ENCODE data around the gene ZFAND3. TPM values are rescaled to one million over a fixed set of nuclear protein-coding genes. Genes with fewer than 3 reads are reported as not detected.

ZFAND3 gene, protein sequence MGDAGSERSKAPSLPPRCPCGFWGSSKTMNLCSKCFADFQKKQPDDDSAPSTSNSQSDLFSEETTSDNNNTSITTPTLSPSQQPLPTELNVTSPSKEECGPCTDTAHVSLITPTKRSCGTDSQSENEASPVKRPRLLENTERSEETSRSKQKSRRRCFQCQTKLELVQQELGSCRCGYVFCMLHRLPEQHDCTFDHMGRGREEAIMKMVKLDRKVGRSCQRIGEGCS
- polyA plus RNA-seq (ENCODE audit: insufficient read length in 4 of 4), result 100 to 1,000 TPM; 140 to 179 (median 177) TPM

DNA sequence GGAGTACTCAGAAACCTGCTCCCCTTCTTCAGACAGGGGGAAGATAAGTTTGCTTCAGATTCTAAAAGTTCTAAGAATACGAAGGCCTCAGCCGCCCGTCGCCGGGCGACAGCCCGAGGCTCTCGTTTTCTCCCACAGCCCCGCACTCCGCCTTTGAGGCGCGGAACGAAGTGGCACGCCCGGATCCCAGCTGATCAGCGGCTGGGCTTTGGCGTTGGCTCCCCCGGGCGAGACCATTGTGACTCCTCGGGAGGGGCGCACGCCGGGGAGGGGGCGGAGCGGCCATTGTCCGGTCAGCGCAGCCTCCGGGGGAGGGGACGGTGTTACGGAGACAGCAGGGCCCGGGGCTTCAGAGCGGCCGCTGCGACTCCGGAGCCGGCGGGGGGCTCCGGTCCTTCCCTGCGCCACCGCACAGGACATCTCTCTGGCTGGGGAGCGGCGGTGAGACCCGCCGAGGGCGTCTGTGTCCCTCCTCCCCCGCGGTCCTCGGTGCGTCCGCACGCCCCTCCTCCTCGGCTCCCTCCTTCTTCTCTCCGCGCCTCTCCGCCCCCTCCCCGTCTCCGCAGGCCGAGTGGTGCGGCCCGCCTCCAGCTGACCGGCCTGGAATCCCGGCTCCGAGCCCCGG is at the start of gene ZFAND3:
Gene ZFAND3 (plus strand): TSS at position 551 of the 625 bp plus-strand sequence. CDS start 219 bp downstream, outside the sequence.
- peak; percentile 95 to 98 (median 96) for DNase-seq (ENCODE audit: low read depth in 4 of 4, low spot score in 3 of 4)

DNA sequence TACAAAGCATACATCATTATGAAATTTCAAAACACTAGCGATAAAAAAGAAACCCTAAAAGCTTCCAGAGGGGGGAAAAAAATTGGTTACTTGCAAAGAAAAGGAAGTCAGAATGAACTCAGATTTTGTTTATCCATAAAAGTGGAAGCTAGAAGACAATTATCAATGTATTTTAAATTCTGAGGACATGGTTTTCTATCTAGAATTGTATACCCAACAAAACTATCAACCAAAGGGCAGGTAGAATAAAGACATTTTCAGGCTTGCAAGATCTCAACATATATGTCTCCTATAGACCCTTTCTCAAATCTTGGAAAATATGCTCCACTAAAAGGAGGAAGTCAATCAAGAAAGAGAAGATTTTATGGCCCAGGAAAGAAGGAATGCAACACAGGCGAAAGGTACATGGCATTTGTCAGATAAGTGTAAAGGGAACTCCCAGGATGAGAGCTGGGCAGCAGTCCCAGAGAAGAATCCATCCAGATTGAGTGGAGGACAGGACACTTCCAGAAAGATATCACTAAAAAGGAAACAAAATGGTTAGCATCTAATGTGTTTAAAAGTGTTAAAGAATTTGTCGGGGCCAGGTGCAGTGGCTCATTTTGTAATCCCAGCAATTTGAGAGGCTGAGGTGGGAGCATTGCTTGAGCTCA is 45.4 kb upstream of the ZFAND3 start:
- DNase-seq (ENCODE audit: low read depth in 4 of 4, low spot score in 3 of 4), result no peak

DNA sequence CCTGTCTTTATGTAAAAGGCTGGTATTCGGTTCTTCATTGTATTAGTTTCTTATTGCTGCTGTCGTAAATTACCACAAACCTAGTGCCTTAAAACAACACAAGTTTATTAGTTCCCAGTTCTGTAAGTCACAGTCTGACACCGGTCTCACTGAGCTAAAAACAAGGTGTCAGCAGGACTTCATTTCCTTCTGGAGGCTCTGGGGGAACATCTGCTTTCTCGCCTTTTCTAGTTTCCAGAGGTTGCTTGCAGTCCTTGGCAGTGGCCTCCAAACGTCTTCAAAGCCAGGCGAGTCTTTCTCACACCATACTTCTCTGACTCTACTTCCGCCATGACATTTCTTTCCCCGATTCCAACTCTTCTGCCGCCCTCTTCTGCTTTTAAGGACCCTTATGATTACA is 43.0 kb upstream of the ZFAND3 start:
- no peak for DNase-seq (ENCODE audit: low read depth in 4 of 4, low spot score in 3 of 4)

DNA sequence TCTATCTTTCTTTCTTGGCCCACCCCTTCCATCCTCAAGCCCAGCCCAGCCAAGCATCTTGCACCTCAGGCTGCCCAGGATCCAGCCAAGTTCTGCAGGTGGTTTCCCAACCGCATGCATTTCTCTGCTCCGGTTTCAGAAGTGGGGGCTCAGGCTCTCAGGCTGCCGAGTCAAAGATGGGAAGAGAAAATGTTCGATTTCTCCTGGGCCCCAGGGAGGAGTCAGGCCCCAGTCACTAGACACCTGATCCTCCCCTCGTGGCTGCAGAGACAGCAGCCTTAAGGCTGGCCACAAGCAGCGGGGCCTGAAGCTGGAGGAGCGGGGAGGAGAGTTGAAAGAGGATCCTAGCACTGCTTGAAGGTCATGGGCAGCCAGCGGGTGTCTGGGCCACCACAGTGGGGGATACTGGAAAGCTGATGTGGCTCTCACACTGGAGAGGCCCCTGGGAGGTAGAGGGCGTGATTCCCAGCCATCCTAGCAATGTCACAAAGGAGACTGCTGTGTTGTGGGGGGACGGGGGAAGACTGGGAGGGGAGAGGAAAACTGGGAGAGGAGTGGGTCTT is 42.2 kb upstream of the ZFAND3 start:
- DNase-seq (ENCODE audit: low read depth in 4 of 4, low spot score in 3 of 4), result no peak

DNA sequence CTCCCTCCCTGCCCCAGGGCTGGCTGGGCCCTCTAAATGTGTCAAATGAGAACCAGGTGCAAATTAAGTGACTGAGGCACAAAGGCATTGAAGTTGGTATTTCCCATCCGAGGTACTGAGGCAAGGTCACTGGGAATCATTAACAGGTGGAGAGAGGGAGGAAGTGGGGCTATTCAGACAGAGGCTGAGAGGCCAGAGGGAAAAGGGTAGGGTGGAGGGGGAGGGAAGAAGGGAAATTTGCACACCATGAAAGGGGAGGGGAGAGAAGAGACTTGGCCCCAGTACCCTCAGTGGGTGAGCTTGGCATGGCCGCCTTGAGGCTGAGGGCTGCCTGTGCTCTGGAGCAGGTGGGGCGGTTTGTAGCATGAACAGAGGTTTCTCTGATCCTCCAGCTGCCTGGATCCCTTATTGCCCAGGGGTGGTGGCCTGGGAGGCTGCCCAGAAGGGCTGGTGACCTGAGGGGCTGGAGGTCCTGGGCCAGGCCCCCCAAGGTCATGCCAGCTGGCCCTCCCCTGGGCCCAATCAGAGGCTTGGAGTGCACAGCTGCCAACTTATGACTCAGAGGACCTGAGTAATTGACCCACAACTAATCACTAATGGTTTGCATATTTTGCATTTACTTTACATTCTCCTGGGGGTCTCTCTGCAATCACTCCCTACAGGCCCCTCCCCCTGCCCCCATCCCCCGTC is 40.3 kb upstream of the ZFAND3 start:
- DNase-seq (ENCODE audit: low read depth in 4 of 4, low spot score in 3 of 4), result no peak

DNA sequence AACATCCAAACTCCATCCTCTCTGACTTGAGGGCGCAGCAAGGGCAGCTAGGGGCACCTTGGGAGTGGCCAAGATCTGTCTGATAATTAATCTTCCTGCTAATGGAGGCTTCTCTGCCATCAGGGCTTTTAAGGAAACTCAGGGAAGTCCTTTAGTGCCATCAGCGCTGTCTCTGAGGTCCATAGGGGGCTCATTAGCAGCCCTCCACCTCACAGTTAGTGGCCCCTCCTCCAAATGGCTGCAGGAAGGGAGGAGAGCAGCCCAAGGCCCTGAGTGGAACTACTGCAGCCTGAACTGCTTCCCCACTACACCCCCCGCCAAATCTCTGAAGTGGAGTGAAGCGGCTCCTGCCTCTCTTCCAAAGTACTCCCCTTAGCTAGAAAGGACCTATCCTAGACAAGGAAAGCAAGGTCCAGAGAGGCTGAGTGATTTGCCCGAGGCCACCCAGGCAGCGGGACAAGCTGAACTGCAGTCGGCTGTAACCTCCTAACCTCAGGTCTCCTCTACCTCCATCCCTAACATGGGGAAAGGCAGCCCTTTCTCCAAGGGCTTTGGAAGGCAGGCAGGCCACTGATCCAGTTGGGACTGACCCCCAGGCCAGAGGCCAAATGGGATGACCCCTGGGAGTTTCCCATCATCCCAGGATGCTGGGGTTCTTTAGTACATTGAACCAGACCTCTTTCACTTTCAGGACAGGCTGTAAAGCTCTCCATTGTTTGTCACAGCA is 39.5 kb upstream of the ZFAND3 start:
- no peak for DNase-seq (ENCODE audit: low read depth in 4 of 4, low spot score in 3 of 4)

DNA sequence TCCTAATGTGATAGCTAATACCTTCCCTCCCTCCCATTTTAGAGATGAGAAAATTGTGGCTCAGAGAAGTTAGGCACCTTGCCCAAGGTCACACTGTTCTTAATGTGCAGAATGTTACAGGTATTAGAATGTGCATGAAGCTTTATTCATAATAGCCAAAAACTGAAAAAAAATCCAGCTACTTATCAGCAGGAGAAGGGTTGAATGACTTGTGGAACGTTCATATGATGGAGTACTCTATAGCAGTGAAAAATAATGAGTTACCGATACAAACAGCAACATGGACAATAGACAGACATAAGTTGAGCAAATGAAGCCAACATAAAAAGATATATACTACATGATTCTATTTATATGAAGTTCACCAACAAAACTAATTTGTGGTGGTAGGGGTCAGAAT is 37.7 kb upstream of the ZFAND3 start:
- DNase-seq (ENCODE audit: low read depth in 4 of 4, low spot score in 3 of 4), result no peak

DNA sequence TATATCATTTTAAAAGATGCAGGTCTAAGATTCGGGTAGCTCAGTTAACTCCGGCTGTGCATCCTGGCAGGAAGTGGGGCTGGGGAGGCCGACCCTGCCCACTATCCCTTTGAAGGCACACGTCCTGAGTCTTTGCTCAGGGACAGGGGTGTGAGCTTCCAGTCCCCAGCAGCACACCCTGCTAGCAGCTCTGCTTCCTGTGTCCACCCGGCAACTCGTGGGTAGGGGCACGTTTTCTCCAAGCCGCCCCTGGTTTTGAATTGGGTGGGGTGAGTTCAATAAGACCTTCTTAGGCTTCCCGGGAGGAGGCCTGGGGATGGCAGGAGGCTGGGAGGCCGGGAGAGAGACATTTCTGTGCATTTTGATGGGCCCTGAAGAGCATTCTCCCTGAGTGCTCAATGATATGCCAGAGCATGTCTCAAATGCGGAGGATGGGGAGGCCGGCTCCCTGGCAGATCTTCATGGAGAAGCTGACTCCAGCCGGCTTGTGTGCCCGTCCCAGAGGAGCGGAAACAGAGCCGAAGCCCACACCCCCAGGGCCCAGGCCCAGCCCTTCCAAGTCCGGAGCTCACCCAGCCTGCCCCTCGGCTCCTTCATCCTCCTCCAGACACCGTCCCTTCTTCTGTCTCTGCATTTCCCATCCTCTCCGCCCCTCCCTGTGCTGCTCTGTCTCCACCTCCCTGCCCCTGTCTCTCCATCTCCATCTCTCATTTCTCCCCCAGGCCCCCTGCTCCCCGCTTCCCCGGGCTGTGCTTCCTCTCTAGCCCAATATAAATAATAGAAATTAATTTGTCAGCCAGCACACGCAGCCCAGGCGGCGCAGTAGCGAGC is 36.3 kb upstream of the ZFAND3 start:
- no peak for DNase-seq (ENCODE audit: low read depth in 4 of 4, low spot score in 3 of 4)

DNA sequence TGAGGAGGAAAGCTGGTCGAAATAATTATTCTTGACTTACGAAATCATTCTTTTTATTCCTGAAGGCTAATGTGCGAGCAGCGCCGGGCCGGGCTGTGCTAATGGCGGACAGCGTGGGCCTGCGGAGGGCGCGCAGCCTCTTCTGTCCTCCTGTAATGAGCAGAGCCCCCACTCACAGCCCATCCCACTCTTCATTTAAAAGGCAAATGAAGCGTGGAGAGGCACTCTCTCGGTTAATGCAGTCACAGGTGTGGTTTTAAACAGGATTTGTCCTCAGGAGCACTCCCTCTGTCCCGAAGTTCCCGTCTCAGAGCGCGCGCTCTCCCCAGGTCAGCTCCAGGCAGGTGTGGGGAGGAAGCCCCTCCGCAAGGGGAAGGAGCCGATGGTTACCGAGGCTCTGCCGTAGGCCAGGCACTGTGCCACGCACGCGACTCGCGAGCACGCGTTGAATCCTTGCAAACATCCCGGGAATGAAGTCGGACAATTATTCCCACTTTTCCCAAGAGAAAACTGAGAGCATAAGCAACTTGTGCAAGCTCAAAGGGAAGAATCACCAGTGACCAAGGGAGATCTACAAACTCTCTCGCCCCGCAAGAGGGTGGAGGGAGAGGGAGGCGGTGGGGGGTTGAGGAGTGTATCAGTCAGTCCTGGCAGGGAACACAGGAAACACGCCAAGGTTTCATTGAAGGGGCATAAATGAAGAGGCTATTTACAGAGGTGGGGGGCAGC is 35.5 kb upstream of the ZFAND3 start:
- no peak for DNase-seq (ENCODE audit: low read depth in 4 of 4, low spot score in 3 of 4)

DNA sequence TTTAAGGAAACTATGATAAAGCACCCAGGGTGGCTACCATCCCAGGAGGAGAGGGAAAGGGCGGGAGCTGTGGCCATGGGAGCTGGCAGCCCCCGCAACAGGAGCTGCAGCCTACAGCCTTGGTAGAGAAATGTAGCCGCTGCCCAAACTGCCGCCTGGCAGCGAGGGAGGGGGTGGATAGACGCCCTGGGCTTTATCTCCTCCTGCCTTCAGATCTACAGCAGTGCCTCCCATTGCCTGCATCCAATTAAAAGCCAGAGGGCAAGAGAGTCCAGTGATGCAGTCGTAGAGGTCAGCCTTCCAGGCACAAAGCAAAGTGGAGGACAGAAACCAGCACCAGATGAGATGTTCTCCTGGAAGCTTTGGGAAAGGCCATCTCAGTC is 35.0 kb upstream of the ZFAND3 start:
- DNase-seq (ENCODE audit: low read depth in 4 of 4, low spot score in 3 of 4), result no peak

DNA sequence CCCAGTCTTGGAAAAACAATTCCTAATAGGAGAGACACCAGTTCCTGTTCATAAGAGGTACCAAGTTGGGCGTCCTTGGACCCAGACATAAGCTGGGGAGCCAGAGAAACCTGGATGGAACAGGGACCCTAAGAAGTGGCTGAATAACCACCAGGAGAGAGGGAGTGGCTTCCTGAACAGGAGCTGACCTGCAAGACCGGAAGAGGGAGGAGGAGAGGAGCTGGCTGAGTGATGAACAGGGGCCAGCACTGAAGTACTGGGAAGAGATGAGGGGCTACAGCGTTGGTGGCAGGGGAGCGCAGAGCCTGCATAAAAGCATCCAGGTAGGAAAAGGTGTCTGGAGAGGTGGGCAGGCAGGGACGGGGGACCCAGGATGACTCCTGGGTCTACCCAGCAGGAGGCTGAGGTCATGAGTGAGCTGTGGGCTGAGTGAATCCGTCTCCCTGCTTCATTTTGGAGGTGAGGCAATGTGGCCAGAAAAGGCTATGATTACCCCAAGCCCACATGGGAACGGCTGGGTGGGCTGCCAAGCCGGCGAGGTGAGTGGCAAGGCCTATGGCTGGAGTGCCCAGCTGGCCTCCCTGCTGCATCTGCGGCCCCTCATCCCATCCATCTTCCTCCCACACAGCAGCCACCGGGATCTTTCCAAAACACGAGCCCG is 34.4 kb upstream of the ZFAND3 start:
- DNase-seq (ENCODE audit: low read depth in 4 of 4, low spot score in 3 of 4), result no peak

DNA sequence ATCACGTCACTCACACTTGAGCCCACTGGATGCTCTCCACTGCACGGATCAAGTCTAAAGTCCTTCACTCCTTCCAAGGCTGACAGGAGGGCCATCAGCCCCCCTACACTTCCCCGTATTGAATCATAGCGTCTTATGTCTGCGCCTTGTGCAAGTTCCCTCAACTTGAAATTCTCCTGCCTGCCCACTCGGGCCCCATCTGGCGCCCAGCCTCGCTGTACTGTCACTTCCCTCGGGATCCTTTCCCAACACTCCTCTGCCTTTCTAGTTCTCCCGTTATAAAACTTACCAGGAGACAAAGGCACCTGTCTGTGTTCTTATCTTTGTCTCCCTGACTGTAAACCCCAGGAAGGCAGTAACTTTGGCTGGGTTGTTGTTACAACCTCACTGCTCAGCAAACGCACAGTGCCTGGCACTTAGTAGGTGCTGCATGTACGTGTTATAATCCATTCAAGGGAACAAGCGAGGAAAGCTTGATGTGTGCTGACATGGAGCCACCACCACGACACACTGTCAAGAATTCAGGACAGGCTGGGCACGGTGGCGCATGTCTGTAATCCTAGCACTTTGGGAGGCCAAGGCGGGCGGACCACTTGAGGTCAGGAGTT is 33.8 kb upstream of the ZFAND3 start:
- no peak for DNase-seq (ENCODE audit: low read depth in 4 of 4, low spot score in 3 of 4)

DNA sequence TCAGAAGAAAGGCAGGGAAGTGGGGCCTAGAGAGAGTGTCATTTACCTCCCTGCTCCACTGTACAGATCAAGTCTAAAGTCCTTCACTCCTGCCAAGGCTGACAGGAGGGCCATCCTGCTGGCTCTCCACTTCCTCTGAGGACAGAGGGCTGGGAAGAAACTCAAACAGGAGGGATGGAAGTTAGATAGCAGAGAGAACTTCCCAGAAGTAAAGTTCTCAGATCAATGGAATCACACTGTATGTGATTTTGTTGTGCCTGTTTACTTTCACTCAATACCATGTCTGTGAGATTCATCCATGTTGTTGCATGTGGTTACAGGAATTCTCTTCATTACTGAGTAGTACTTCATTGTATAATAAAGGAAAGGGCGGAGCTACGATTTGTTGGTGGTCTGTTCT is 32.3 kb upstream of the ZFAND3 start:
- no peak for DNase-seq (ENCODE audit: low read depth in 4 of 4, low spot score in 3 of 4)

DNA sequence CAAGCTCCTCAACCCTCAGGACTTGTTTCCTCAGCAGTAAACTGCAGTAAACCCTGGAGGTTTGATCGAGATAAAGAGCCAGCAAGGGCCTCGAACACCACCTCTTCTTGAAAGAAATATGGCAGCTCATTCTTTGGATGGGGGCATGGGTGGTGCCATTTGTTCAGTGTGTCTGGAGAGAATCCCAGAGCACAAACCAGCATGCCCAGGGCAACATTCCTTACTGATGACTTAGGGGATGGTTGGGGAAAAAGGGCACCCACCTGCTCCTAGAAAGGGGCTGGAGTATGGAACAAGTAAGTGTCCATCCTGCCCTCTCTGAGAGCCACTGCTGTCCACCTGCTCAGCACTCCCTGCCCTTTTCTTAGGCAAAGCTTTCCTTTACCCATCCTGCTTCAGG is 31.3 kb upstream of the ZFAND3 start:
- no peak for DNase-seq (ENCODE audit: low read depth in 4 of 4, low spot score in 3 of 4)

DNA sequence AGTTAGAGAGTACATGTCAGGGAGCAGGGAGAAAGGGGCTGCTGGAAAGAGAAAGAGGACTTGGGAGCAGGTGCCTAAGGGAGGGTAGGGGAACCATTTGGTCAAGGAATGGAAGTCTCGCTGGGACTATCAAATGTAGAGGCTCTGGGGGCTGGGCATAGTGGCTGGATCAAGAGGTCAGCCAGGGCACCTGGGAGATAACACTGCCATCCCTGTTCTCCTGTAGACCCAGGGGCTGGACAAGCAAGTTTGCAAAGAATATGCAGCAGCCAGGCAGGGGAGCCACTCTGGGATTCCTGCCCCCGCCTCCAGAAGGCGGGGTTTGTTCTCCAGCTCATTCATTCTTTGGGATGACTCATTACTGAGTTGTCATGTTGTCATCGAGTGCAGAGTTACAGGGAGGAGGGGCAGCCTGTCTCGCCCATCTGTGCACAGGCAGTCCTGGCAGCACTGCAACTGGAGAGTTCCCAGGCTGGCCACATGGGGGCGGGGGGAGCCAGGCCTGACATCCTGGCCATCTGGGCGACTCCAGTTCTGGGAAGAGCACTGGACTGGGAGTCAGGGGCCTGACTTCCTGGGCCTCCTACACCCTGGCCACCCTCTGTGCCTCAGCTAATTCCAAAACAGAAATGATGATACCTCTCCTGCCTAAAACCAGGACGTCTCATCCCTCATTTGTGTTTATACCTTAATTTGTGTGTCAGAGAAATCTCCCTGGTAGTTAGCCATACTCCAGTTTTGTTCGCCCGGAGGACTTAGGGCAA is 28.2 kb upstream of the ZFAND3 start:
- DNase-seq (ENCODE audit: low read depth in 4 of 4, low spot score in 3 of 4), result peak in 1 of 4 donors; percentile 72

DNA sequence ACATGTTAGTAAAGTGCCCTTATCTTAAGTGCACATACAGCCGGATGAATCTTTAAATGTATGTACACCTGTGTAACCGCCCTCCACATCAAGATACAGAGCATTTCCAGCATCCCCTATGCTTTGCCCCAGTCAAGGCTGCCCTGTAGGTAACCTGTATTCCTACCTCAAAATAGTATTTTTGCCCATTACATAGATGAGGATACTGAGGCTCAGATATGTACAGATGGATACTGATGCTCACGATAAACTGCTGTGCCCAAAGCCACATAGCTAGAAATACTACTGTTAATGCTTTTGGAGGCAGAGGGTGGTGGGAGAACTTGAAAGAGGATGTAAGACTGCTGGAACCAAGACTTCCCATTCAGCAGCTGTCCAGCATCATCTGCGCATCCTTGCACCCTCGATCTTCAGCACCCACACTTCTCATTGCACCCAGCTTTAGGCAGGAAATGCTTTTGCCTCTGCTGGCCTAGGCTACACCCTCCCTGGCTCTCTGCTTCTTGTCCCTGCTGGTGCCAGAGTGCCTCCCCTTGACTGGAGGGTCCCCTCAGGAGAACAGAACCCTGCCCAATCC is 27.0 kb upstream of the ZFAND3 start:
- DNase-seq (ENCODE audit: low read depth in 4 of 4, low spot score in 3 of 4), result no peak

DNA sequence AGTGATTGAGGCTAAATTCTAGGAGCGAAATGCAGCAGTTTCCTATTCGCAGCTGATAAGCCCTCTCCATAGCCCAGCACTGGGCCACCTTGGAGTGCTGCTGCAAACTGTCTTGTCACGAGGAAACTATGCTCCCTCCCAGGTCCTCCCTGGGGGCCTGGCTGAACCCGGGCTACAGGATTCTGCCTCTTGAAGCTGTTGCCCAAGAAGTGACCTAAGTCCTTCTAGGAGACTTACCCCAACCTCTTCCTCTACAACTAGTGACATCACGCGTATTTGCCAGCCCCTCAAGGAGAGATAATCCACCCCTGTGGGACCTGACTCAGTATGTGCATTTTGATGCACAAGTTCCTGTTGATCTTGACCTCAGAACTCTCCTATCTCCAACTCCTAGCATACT is 26.5 kb upstream of the ZFAND3 start:
- no peak for DNase-seq (ENCODE audit: low read depth in 4 of 4, low spot score in 3 of 4)
